ENCODE results near the gene SIGLECL1.

SIGLECL1 gene

DNA sequence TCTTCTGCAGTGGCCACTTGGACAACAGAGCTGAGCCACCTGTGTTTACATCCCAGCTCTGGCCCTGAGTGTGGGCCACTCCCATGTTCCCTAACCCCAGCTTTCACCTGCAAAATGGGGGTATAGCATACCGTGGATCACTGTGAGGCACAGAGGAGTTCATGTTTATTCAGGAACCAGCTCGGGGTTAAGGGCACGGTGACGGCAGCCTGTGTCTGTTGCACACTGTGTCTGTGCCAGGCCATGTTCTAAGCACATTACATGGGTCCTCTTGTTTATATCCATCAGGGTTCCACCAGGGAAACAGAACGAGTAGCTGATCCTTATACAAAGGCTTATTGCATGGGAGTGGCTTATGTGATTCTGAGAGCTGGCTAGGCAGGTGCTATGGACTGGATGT lies 46.5 kb downstream of the SIGLECL1 start:
- DNase-seq, result no peak

DNA sequence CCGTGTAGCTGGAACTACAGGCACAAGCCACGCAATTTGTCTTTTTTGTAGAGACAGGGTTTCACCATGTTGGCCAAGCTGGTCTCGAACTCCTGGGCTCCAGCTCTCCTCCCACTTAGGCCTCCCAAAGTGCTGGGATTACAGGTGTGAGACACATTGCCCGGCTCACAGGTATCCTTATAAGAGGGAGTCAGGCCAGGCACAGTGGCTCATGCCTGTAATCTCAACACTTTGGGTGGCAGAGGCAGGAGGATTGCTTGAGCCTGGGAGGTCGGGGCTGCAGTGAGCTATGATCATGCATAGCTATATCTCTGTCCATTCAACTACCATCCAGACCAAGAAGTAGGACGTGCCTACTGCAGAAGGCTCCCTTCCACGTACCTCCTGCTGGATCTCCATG lies 50.4 kb downstream of the SIGLECL1 start:
- DNase-seq, result no peak

DNA sequence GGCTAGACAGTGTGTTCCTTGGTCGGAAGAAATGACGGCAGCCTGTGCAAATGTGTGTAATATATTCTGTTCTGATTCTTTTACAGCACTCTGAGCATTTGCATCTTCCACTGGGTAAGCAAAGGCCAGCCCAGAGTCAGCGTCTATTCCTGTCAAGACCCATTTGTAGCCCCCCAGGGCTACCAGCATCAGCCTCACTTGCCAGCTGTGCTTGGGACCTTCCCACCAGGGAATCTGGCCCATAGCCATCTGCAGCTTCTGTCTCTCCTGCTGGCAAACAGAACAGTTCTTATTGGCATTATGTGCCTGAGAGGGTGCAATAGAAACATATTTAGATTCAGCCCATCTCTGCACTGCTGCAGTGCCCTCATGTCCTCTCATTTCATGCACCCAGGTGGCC lies 54.6 kb downstream of the SIGLECL1 start:
- DNase-seq, result no peak

DNA sequence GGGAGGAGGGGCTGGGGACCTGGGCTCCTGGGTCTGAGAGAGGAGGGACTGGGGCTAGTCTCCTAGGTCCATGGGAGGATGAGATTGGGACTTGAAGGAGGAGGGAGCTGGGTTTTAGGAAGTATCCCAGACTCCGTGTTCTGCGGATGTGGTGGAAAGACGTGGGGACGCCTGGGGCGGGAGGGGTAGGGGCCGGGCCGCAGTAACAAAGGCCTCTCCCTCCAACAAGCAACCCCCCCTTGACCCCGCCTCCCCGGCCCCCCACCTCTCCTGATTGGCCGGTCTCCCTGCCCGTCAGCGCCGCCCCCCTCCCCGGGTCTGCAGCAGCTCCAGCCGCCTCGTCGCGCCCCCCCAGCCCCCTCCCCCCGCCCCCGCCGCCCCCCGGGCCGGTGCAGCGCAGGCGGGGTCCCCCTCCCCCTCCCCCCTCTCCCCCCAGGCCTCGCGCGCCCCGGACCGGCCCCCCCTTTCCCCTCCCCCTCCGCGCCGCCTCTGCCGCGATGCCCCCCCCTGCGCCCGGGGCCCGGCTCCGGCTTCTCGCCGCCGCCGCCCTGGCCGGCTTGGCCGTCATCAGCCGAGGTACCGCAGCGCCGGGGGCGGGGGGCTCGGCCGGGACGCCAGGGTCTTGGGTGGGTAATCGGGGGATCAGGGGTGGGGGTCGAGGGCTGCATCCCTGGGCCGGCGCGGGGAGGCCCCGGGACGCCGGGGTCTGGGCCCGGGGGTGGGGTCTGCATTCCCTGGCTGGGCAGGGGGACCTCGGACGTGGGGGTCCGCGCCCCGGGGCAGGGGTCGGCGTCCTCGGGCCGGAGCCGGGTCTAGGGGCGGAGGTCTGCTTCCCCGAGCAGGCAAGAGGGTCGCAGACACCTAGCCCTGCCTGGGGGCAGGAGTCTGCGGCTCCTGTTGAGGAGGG lies 60.7 kb downstream of the SIGLECL1 start, which contains the start of gene IGLON5:
Gene IGLON5, plus strand, starts transcription at position 294 of the 907 bp plus-strand sequence. Its CDS starts 204 bp downstream, at position 498.
- DNase-seq, result no peak

DNA sequence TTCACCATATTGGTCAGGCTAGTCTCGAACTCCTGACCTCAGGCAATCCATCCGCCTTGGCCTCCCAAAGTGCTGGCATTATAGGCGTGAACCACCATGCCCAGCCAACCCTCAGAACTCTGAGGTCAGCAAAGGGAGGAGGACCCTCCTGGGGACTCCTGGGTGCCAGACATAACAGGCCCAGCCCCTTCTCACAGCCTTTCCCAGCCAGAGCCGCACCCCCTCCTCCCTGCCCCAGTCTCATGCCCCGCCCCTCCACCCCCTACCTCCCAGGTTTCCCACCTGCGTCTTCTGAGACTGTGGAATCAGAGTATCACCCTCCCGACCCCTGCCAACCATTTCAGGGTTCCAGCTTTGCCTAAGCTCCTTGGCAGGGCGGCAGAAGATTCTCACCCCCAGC lies 65.8 kb downstream of the SIGLECL1 start:
- DNase-seq, result no peak

DNA sequence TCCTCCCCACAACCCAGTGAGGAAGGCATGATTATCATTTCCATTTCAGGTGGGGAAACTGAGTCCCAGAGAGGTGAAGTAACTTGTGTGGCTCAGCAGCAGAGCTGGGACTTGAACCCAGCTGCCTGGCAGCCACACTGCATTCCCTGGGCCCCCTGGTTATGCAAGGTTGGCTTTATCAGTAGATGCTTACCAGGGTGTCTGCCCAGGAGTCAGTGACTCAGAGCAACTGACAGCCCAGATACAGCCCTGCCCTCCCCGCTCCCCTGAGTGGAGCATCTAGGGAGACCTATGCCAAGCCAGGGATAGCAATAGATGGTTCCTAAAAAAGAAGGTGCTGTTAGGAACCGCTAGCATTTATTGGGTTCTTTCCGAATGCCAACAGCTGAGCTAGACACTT lies 66.5 kb downstream of the SIGLECL1 start:
- DNase-seq, result no peak

DNA sequence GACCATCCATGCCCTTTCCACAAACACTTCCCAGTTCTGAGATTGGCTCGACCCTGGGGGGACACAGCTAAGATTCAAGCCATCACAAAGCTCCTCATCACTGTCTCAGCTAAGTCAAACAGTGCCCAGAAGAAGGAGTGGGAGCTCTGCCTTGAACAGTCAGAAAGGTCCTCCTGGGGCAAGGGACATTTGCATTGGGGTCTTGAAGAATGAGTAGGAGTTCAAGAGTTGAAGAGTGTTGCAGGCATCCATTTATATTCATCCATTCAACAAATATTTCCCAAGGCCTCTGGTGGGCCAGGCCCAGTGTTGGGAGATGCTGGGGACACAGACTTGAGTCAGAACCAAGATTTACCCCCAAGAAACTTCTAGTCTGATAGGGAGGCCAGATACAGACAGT lies 67.1 kb downstream of the SIGLECL1 start:
- no peak for DNase-seq

Data from NCI-H2107 (cell line).